ENCODE results near the gene COX7B2. TPM values are rescaled to one million over a fixed set of nuclear protein-coding genes. Genes with fewer than 3 reads are reported as not detected.

Gene COX7B2
- total RNA-seq: not detected
- long read RNA-seq: 0 reads

- no peak for DNase-seq (ENCODE audit: low spot score)
These were observed at the start of gene COX7B2 for GRCh38 chr4:46909078-46909477. Gene COX7B2, minus strand, starts transcription at chr4:46909245. Its CDS starts 174,053 bp downstream, at chr4:46735192.

DNA sequence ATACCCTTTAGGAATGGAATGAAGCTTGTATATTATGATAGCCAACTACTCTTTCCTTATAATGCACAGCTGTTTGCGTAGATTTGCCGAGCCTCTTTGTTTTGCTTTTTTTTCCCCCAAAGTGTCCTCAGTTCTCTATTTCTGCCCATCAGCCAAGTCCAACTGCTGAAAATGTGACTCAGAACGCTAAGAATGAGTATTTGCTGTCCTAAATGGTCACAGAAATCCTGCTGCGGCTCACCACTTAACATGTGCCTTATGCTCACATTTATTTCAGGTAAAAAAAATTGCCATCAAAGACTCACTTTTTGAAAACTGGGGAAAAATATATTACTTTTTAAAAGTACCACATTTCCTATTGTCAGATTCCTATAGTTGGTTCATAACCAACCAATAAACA, 47.4 kb upstream of the COX7B2 start:
- DNase-seq (ENCODE audit: low spot score): no peak

DNA sequence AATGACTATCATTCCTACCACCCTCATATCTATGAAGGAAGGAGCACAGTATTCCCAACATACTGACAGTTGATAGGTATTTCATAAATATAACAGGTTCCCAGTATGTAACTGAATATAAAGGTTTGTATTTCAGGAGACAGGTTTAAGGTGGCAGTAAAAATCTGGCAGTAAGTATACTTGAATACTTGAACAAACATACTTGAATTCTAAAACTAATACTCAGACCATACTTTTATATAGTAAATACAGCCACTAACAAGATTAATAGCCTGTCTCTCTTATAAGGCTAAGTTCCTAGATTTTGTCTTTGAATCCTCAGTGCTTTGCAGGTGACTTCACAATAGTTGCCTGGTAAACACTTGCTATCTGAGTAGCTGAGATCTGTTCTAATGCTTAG, 46.6 kb upstream of the COX7B2 start:
- DNase-seq (ENCODE audit: low spot score): no peak

- DNase-seq (ENCODE audit: low spot score): no peak
These were observed 45.6 kb upstream of the COX7B2 start for GRCh38 chr4:46954643-46955042.

GRCh38 chr4:46953564-46953963, 44.5 kb upstream of the COX7B2 start:
- no peak for DNase-seq (ENCODE audit: low spot score)

DNA sequence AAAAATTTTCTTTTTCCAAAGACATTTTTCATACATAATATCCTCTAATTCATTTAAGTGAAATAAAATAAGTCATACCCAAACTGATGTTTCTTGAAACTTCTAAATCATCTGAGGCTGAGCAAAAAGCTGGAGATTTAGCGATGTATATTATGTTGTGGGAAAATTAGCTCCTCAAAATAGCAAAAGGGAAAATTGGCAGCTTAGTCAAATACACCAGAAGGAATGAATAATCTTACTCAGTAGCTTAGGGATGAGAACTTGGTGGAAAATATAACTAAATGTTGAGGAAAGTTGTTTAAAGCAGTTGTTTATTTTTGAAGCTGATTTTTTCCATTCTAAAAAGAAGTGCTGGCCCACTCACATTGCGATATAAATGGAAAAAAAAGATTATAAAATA, 43.4 kb upstream of the COX7B2 start:
- DNase-seq (ENCODE audit: low spot score): no peak

DNA sequence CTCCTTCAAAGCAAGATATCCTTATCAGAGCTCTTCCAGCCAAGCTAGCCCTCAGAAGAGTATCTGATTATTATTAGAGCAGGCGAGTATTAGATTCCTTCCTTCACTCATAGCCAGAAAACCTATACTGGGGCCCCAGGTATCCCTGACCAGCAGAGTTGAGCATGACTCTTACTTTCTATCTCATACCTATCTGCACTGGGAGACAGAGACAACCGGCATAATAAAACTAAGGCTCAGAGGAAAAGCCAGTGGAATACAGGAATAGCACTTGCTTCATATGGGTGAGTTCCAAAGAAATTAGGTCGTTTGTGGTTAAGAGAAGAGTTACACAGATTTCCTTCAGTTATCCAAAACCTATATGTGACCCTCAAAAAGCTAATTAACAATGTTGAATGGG, 41.8 kb upstream of the COX7B2 start:
- DNase-seq (ENCODE audit: low spot score): no peak

- DNase-seq (ENCODE audit: low spot score): no peak
These were observed 40.8 kb upstream of the COX7B2 start for GRCh38 chr4:46949822-46950221.

DNA sequence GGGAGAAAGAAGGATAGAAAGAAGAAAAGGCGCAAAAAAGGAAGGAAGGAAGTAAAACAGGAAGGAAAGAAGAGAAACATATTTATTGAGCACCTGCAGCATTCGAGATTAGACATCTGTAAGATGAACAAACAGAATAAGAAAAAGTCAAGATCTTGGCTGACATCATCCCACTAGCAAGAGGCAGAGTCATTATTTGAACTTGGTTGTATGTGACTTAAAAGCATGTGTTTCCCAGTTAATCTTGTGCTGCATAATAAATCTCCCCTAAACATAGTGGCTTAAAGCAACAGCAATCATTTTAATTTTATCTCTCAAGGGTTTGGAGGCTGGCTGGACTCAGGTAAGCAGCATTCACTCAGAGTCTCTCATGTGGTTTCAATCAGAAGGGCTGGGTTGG, 38.5 kb upstream of the COX7B2 start:
- DNase-seq (ENCODE audit: low spot score): no peak

DNA sequence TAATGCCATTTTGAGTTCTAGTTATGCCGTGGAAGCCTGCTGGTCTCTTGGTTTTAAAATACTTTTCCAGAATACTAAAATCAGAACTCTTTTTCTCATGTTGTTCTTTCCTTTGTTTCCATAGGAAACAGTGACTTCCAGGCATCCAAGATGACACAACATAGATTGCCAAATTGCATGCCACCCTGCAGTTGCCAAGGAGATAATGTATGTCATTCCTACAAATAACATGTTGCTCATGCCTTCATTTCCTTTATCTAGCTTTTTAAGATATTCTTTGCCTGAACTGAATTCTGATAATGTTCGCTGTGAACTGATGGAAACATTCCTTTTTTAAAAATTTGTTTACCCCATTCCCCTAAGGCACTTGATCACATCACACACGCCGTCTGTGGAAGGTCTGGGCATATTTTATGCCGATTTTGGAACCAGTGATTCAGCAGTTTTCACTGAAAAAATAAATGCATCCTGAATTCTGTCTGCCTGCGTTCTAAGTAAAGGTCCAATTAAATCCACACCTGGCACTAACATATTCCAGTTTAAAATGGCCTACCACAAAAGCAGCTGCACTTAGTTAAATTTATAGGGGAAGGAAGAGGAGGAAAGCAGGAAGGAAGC, 38.0 kb upstream of the COX7B2 start:
- DNase-seq (ENCODE audit: low spot score): no peak

GRCh38 chr4:46945062-46945461, 36.0 kb upstream of the COX7B2 start:
- no peak for DNase-seq (ENCODE audit: low spot score)

- no peak for DNase-seq (ENCODE audit: low spot score)
These were observed 35.3 kb upstream of the COX7B2 start for GRCh38 chr4:46944345-46944744.

- no peak for DNase-seq (ENCODE audit: low spot score)
These were observed 28.4 kb upstream of the COX7B2 start for GRCh38 chr4:46937493-46937892.

- DNase-seq (ENCODE audit: low spot score): no peak
These were observed 25.7 kb upstream of the COX7B2 start for GRCh38 chr4:46934726-46935125.

GRCh38 chr4:46933686-46934085, 24.6 kb upstream of the COX7B2 start:
- DNase-seq (ENCODE audit: low spot score): no peak

DNA sequence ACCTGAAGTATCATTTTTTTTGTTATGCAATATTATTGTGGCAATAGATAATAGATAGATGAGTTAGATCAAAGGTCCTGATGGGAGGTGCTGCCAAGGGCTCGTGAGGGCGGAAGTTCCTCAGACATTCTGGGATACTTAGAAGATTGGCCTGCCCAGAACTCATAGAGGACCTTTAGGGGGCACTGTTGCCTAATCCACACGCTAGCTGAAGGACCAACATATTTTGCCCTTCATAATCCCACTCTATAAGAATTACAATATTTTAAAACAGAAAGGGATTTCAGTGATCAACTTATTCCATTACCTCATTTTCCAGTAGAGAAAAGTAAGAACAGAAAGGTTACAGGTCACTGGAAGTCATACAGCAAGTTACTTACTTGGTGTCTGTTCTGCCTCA, 22.9 kb upstream of the COX7B2 start:
- no peak for DNase-seq (ENCODE audit: low spot score)

DNA sequence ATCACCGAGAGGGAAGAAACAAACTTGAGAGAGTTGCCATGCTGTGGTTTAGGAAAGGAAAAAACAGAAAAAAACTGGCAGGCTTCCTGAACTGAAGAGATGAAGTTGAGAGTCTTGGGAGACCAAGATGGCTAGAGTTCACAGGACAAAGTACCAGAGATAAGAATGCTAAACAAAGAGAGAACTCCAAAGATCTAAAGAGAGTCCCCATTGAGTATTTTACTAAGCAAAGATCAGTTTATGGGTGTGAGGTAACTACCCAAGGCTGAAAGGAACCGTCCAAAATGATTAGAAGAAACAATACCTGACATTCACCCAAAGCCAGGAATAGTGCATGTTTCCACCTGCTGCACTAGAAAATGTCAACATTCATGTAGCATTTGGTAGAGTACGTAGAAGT, 21.8 kb upstream of the COX7B2 start:
- DNase-seq (ENCODE audit: low spot score): no peak

DNA sequence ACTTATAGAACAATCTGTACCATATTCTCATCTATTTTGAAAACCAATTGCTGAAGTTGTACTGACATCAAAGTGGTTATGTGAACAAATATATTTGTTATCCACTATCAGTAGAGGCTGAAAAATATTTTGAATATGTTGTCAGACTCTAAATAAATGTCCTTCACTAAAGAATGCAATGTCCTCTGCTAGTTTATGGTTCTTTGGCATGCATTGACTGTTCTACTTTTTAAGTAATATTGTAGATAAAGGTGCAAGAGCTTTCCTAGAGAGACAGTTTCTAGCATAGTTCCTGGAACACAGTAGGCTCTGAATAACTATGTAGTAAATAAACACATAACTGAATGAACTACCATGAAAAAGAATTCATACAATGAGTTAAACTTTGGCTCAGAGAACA, 18.2 kb upstream of the COX7B2 start:
- no peak for DNase-seq (ENCODE audit: low spot score)

GRCh38 chr4:46924789-46925529, 15.9 kb upstream of the COX7B2 start:
- DNase-seq (ENCODE audit: low spot score): no peak

DNA sequence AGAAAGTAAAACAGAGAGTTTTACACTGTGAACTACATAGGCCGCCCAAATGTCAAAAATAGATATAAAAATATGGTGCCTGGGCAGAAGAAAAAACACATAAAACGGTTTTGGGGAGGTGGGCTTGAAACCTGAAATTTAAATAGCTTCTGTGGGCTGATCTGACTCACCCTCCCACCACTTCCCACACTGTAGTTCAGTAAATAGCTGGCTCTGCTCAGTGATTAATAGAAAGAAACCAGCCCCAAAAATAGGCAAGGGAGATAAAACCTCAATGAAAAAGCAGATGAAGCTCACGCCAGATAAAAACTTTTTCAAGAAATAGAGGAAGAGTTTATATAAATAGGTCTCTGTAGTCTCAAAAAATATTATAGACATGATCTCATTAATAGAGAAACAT, 13.2 kb upstream of the COX7B2 start:
- DNase-seq (ENCODE audit: low spot score): no peak

DNA sequence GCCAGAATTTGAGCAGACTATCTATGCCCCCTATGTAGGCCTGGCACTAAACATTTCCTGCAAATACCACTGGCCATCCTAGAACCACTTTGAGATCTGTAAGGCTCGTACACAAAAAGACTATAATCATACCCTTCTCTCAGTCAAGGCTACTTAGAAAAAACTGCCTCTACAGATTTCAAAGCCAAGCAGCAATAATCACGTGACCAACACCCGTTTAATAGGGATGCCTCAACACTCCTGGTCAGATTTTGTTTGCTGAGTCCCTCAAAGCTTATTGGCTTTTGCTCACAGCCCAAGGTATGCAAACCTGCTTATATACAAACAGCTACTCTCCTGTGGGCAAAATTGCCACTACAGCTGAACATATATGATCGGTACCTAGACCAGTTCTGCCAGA, 897 bp downstream of the COX7B2 start:
- no peak for DNase-seq (ENCODE audit: low spot score)

GRCh38 chr4:46900082-46900481, 9.0 kb downstream of the COX7B2 start:
- no peak for DNase-seq (ENCODE audit: low spot score)

GRCh38 chr4:46894826-46895225, 14.2 kb downstream of the COX7B2 start:
- no peak for DNase-seq (ENCODE audit: low spot score)
